Activated CD8-positive, alpha-beta memory T cell treated with anti-CD3 and anti-CD28 coated beads for 24 hours (primary cell): ENCODE measurements around the gene PUSL1.
A peak's percentile ranks its signal among the peaks of the same experiment; 100 is the strongest.

Source experiments
- DNase-seq: peaks from one replicate; pipeline ENCODE4 v3.0.0-alpha.2; 2020

Gene PUSL1

GRCh38 chr1:1296070-1297061, 12.0 kb upstream of the PUSL1 start:
- no peak for DNase-seq

GRCh38 chr1:1297802-1298424, 10.5 kb upstream of the PUSL1 start:
- no peak for DNase-seq

- DNase-seq = no peak
Measured at GRCh38 chr1:1298861-1299685, 9.3 kb upstream of the PUSL1 start.

GRCh38 chr1:1299686-1300351, 8.6 kb upstream of the PUSL1 start:
- no peak for DNase-seq

- DNase-seq = no peak
Measured at GRCh38 chr1:1300352-1300739, 8.1 kb upstream of the PUSL1 start.

- no peak for DNase-seq
Measured at GRCh38 chr1:1302006-1302430, 6.4 kb upstream of the PUSL1 start.

- DNase-seq = no peak
Measured at GRCh38 chr1:1302951-1303509, 5.4 kb upstream of the PUSL1 start.

GRCh38 chr1:1303736-1304135, 4.7 kb upstream of the PUSL1 start:
- DNase-seq = no peak

- DNase-seq = no peak
Measured at GRCh38 chr1:1304331-1305299, 3.8 kb upstream of the PUSL1 start.

- peak; percentile 88 for DNase-seq
Measured at GRCh38 chr1:1305300-1306069, 2.9 kb upstream of the PUSL1 start.

- DNase-seq = no peak
Measured at GRCh38 chr1:1306070-1306660, 2.2 kb upstream of the PUSL1 start.

GRCh38 chr1:1306661-1307260, 1.6 kb upstream of the PUSL1 start:
- peak; percentile 68 for DNase-seq

GRCh38 chr1:1307261-1307922, 1.0 kb upstream of the PUSL1 start:
- no peak for DNase-seq

GRCh38 chr1:1308756-1309250, 406 bp downstream of the PUSL1 start:
- DNase-seq = no peak

GRCh38 chr1:1309251-1310108, 1.1 kb downstream of the PUSL1 start:
- peak; percentile 77 for DNase-seq

- DNase-seq = no peak
Measured at GRCh38 chr1:1310109-1310385, 1.6 kb downstream of the PUSL1 start.

GRCh38 chr1:1310476-1311053, 2.2 kb downstream of the PUSL1 start:
- DNase-seq = no peak
